Measurements from ENCODE around the gene OR2M3. TPM values are rescaled to one million over a fixed set of nuclear protein-coding genes. Genes with fewer than 3 reads are reported as not detected.

Gene OR2M3, protein sequence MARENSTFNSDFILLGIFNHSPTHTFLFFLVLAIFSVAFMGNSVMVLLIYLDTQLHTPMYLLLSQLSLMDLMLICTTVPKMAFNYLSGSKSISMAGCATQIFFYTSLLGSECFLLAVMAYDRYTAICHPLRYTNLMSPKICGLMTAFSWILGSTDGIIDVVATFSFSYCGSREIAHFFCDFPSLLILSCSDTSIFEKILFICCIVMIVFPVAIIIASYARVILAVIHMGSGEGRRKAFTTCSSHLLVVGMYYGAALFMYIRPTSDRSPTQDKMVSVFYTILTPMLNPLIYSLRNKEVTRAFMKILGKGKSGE
- total RNA-seq (2012; rRNA removed) (not detected in 2 replicates), polyA plus RNA-seq (2012; rRNA removed) (not detected in 2 replicates), Bru-seq, nascent RNA (not detected), BruChase-seq, experiment 1, labeled RNA remaining after a 6-hour chase (not detected), BruChase-seq, experiment 2, labeled RNA remaining after a 2-hour chase (not detected)
- polyA plus RNA-seq (2012; cell fraction: cytosol; rRNA removed): not detected in 2 replicates
- polyA plus RNA-seq (2012; cell fraction: nucleus; rRNA removed; ENCODE audit: low replicate concordance): not detected in 2 replicates
- long read RNA-seq: 0 reads

- H2BK5ac ChIP-seq (ENCODE audit: low read depth, low read length, poor library complexity, severe bottlenecking): no peak within 1 kb of the TSS
These were observed at the start of gene OR2M3 for GRCh38 chr1:248196965-248197364. Gene OR2M3, plus strand, starts transcription at chr1:248197265. Its CDS starts 5,803 bp downstream, at chr1:248203068.

More at GRCh38 chr1:248196965-248197364, at the start of gene OR2M3:
- no peak within 1 kb of the TSS for H2BK15ac ChIP-seq (ENCODE audit: low read depth, low read length)
- H3K9me1 ChIP-seq (ENCODE audit: insufficient read depth, low read length): no peaks in the 10 kb centered on the region
- POLR2A ChIA-PET (ENCODE audit: unreplicated experiment): no interaction called here
- H4K91ac ChIP-seq (ENCODE audit: insufficient read depth, low read depth, low read length): no peak within 1 kb of the TSS
- H3K4me3 ChIP-seq (ENCODE audit: insufficient read depth, low read depth, low read length): no peak within 1 kb of the TSS
- TF ChIP-seq, protein P1, sequence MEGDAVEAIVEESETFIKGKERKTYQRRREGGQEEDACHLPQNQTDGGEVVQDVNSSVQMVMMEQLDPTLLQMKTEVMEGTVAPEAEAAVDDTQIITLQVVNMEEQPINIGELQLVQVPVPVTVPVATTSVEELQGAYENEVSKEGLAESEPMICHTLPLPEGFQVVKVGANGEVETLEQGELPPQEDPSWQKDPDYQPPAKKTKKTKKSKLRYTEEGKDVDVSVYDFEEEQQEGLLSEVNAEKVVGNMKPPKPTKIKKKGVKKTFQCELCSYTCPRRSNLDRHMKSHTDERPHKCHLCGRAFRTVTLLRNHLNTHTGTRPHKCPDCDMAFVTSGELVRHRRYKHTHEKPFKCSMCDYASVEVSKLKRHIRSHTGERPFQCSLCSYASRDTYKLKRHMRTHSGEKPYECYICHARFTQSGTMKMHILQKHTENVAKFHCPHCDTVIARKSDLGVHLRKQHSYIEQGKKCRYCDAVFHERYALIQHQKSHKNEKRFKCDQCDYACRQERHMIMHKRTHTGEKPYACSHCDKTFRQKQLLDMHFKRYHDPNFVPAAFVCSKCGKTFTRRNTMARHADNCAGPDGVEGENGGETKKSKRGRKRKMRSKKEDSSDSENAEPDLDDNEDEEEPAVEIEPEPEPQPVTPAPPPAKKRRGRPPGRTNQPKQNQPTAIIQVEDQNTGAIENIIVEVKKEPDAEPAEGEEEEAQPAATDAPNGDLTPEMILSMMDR (conservative IDR thresholded peaks at IDR 0.05; ENCODE audit: low read depth, low read length): no peak
- TF ChIP-seq, protein P2, sequence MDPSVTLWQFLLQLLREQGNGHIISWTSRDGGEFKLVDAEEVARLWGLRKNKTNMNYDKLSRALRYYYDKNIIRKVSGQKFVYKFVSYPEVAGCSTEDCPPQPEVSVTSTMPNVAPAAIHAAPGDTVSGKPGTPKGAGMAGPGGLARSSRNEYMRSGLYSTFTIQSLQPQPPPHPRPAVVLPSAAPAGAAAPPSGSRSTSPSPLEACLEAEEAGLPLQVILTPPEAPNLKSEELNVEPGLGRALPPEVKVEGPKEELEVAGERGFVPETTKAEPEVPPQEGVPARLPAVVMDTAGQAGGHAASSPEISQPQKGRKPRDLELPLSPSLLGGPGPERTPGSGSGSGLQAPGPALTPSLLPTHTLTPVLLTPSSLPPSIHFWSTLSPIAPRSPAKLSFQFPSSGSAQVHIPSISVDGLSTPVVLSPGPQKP (IDR thresholded peaks at IDR 0.05; ENCODE audit: borderline replicate concordance, low read depth, low read length): no peak
- no peak for TF ChIP-seq RFX5 (IDR thresholded peaks at IDR 0.05; ENCODE audit: low read depth, low read length)
- TF ChIP-seq FOS (IDR thresholded peaks at IDR 0.05; ENCODE audit: low read depth, low read length): no peak
- H3K4me1 ChIP-seq (ENCODE audit: control insufficient read depth, insufficient read depth, low read length): no peaks in the 10 kb centered on the region
- H2AK5ac ChIP-seq (ENCODE audit: low read depth, low read length): no peak within 1 kb of the TSS
- H3K56ac ChIP-seq (ENCODE audit: extremely low read depth, insufficient read depth, low read length): no peak within 1 kb of the TSS
- H4K20me1 ChIP-seq (ENCODE audit: insufficient read depth, low read length): no peaks in the 10 kb centered on the region
- no peaks in the 10 kb centered on the region for H3K27me3 ChIP-seq (ENCODE audit: control insufficient read depth, insufficient read depth, low read length)
- BruUV-seq (replicated peaks): no TSS peak
- in situ Hi-C loops (cut with MboI; ENCODE audit: low sequenced_read_pairs): no loop called here
- CTCF ChIA-PET: no interaction called here
- no peak for DNase-seq
- no peak within 1 kb of the TSS for H3K14ac ChIP-seq (replicated peaks; ENCODE audit: low read depth, low read length)
- H2BK120ac ChIP-seq (ENCODE audit: low read depth, low read length): no peak within 1 kb of the TSS
- H3K18ac ChIP-seq (ENCODE audit: low read depth, low read length): no peak within 1 kb of the TSS
- no peak within 1 kb of the TSS for H3K9ac ChIP-seq (ENCODE audit: low read depth, low read length)
- H3K27ac ChIP-seq (ENCODE audit: insufficient read depth, low read length): no peak within 1 kb of the TSS
- intact Hi-C loops (cut with micrococcal nuclease): no loop called here
- ATAC-seq (ENCODE audit: low read depth): no peak
- H4K8ac ChIP-seq (ENCODE audit: low read depth in 2 of 2, low read length in 2 of 2): no peak within 1 kb of the TSS
- WGBS, 2 experiments (ENCODE audit: extremely low coverage in 2 of 2, insufficient read length in 1 of 2): no CpG with 5 or more reads among the region's 4 CpGs
- dilution Hi-C loops (cut with HindIII; ENCODE audit: low sequenced_read_pairs, unreplicated experiment): no loop called here
- no peak within 1 kb of the TSS for H2AK9ac ChIP-seq (replicated peaks; ENCODE audit: low read depth, low read length, poor library complexity)
- H2BK20ac ChIP-seq (ENCODE audit: low read depth, low read length): no peak within 1 kb of the TSS
- no peaks in the 10 kb centered on the region for H3K36me3 ChIP-seq (ENCODE audit: control insufficient read depth, insufficient read depth, low read length)
- no peak within 1 kb of the TSS for H2AFZ ChIP-seq (replicated peaks; ENCODE audit: low read length, poor library complexity)
- no peak within 1 kb of the TSS for H3K4ac ChIP-seq (ENCODE audit: low read depth, low read length)
- H3K9me3 ChIP-seq (ENCODE audit: control insufficient read depth, insufficient read depth, low read length): peaks cover 2% of the 10 kb centered on the region; the same call in 1 of the 2 replicates
- H3K79me1 ChIP-seq (ENCODE audit: low read depth in 1 of 2, low read length in 2 of 2): no peaks in the 10 kb centered on the region
- no peak within 1 kb of the TSS for H3K23ac ChIP-seq (ENCODE audit: low read depth, low read length)
- no peak within 1 kb of the TSS for H3K4me2 ChIP-seq (ENCODE audit: low read depth, low read length)
- no peak within 1 kb of the TSS for H4K5ac ChIP-seq (ENCODE audit: low read depth, low read length)
